Esophagus squamous epithelium (tissue), 4 donors: ENCODE data around the gene TADA3.

Source experiments
- POLR2A ChIP-seq, 4 donors: fragments of 450-650 bp; IDR thresholded peaks; one replicate each; pipeline ENCODE4 v1.6.1; 2017; ENCODE audit warnings: antibody characterized with exemption in 4 of 4, mild to moderate bottlenecking in 4 of 4, moderate library complexity in 3 of 4
- TF ChIP-seq, protein P1 (sequence below), 6 experiments: fragments of 450-650 bp in 4 of 6; fragments of 200-600 bp in 2 of 6; sonication (generic) in 2 of 6; IDR thresholded peaks; one replicate each; pipeline ENCODE4 v1.5.1; 2016 to 2019; ENCODE audit warnings: antibody characterized with exemption in 6 of 6, mild to moderate bottlenecking in 4 of 6, moderate library complexity in 4 of 6

DNA sequence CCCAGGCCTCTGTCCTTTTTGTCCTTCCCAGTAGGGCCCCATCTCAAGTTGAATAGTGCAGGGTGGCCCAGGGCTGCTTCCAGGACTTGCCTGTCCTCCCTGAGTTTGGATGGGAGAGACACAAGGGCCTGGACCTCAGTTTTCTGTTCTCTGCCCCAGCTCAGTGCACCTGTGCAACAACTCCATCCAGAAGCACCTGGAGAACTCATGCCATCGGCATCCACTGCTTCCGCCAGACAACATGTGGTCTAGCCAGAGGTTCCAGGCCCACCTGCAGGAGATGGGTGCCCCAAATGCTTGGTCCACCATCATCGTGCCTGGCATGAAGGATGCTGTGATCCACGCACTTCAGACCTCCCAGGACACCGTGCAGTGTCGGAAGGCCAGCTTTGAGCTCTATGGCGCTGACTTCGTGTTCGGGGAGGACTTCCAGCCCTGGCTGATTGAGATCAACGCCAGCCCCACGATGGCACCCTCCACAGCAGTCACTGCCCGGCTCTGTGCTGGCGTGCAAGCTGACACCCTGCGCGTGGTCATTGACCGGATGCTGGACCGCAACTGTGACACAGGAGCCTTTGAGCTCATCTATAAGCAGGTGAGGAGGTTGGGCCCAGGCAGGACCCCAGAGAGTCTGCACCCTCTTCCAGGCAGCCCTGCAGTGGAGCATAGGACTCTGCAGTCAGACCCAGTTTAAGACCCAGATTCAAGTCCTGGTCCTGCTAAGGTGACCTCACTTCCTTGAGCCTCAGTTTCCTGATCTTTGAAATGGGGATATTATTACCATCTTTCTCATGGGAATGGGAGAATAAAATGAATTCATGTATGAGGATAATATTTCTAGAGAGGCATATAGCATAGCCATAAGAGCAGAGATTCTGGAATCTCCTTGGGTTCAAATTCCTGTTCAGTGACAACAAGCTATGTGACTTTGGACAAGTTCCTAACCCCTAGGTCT, 36.8 kb upstream of the TADA3 start:
- TF ChIP-seq, protein P1, sequence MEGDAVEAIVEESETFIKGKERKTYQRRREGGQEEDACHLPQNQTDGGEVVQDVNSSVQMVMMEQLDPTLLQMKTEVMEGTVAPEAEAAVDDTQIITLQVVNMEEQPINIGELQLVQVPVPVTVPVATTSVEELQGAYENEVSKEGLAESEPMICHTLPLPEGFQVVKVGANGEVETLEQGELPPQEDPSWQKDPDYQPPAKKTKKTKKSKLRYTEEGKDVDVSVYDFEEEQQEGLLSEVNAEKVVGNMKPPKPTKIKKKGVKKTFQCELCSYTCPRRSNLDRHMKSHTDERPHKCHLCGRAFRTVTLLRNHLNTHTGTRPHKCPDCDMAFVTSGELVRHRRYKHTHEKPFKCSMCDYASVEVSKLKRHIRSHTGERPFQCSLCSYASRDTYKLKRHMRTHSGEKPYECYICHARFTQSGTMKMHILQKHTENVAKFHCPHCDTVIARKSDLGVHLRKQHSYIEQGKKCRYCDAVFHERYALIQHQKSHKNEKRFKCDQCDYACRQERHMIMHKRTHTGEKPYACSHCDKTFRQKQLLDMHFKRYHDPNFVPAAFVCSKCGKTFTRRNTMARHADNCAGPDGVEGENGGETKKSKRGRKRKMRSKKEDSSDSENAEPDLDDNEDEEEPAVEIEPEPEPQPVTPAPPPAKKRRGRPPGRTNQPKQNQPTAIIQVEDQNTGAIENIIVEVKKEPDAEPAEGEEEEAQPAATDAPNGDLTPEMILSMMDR (IDR thresholded peaks at IDR 0.05): no peak
- TF ChIP-seq POLR2A (IDR thresholded peaks at IDR 0.05): no peak
